IMR-90 (cell line): ENCODE results near the gene RDH11. TPM values are rescaled to one million over a fixed set of nuclear protein-coding genes. Genes with fewer than 3 reads are reported as not detected.
A peak's percentile ranks its signal among the peaks of the same experiment; 100 is the strongest.

ENCODE experiments used
- ATAC-seq: fragments of 200-7000 bp; cut with Tn5 transposase; 2 replicates; pipeline ENCODE4 v1.9.1; 2020; ENCODE audit warnings: low read depth, mild to moderate bottlenecking, moderate library complexity
- BruUV-seq: library from RNA; stranded (reverse); fragments of 400-500 nt; replicated peaks from 2 replicates; lab custom pipeline; 2021; lab: Mats Ljungman, UMichigan
- CTCF ChIA-PET: fragments of 300-600 bp; formaldehyde crosslinking; extraction: SDS; loops from one replicate; lab custom pipeline; 2021; ENCODE audit warnings: antibody characterized with exemption; lab: Yijun Ruan, JAX
- POLR2A ChIA-PET: fragments of 300-600 bp; sonication (Branson Sonifier 250); formaldehyde crosslinking; loops from one replicate; lab custom pipeline; 2022; ENCODE audit warnings: antibody characterized with exemption; ENCODE audit not compliant: unreplicated experiment; lab: Charles Lee
- DNase-seq: peaks from one replicate; pipeline ENCODE4 v3.0.0; 2013
- H2AFZ ChIP-seq: replicated peaks from 2 replicates; pipeline ENCODE3; 2013; ENCODE audit warnings: low read length, mild to moderate bottlenecking; ENCODE audit not compliant: poor library complexity
- H2AK5ac ChIP-seq: 2 replicates; pipeline ENCODE4 v1.6.1; 2013; ENCODE audit warnings: low read depth, low read length, inconsistent platforms
- H2AK9ac ChIP-seq: replicated peaks from 2 replicates; pipeline ENCODE3; 2013; ENCODE audit warnings: mild to moderate bottlenecking, low read depth, low read length, moderate library complexity; ENCODE audit not compliant: poor library complexity
- H2BK120ac ChIP-seq: 2 replicates; pipeline ENCODE4 v1.6.1; 2013; ENCODE audit warnings: low read depth, low read length, inconsistent platforms
- H2BK15ac ChIP-seq: 3 replicates; pipeline ENCODE4 v1.6.1; 2013; ENCODE audit warnings: low read depth, low read length, inconsistent platforms
- H2BK20ac ChIP-seq: 2 replicates; pipeline ENCODE4 v1.6.1; 2013; ENCODE audit warnings: low read depth, mild to moderate bottlenecking, inconsistent platforms, low read length, moderate library complexity
- H2BK5ac ChIP-seq: 2 replicates; pipeline ENCODE4 v1.6.1; 2013; ENCODE audit warnings: mild to moderate bottlenecking, low read depth, low read length, inconsistent platforms; ENCODE audit not compliant: poor library complexity, severe bottlenecking
- H3K14ac ChIP-seq: replicated peaks from 2 replicates; pipeline ENCODE4 v1.6.1; 2013; ENCODE audit warnings: low read depth, low read length, inconsistent platforms
- H3K18ac ChIP-seq: 2 replicates; pipeline ENCODE4 v1.6.1; 2013; ENCODE audit warnings: low read depth, low read length, control low read depth
- H3K23ac ChIP-seq: 2 replicates; pipeline ENCODE4 v1.6.1; 2013; ENCODE audit warnings: low read depth, low read length, inconsistent platforms
- H3K27ac ChIP-seq: 2 replicates; pipeline ENCODE4 v1.5.1; 2013; ENCODE audit warnings: mild to moderate bottlenecking, control low read depth, low read length; ENCODE audit not compliant: insufficient read depth
- H3K27me3 ChIP-seq: 2 replicates; pipeline ENCODE4 v1.6.1; 2013; ENCODE audit warnings: low read length; ENCODE audit not compliant: control insufficient read depth, insufficient read depth
- H3K36me3 ChIP-seq: 2 replicates; pipeline ENCODE4 v1.6.1; 2013; ENCODE audit warnings: low read length, mixed read lengths; ENCODE audit not compliant: control insufficient read depth, insufficient read depth
- H3K4ac ChIP-seq: 2 replicates; pipeline ENCODE4 v1.6.1; 2013; ENCODE audit warnings: low read depth, low read length, inconsistent platforms
- H3K4me1 ChIP-seq: 2 replicates; pipeline ENCODE4 v1.6.1; 2013; ENCODE audit warnings: low read length, mixed read lengths; ENCODE audit not compliant: control insufficient read depth, insufficient read depth
- H3K4me2 ChIP-seq: 2 replicates; pipeline ENCODE4 v1.6.1; 2013; ENCODE audit warnings: low read depth, mild to moderate bottlenecking, control low read depth, low read length, moderate library complexity
- H3K4me3 ChIP-seq: 2 replicates; pipeline ENCODE4 v1.5.1; 2013; ENCODE audit warnings: low read depth, mild to moderate bottlenecking, control low read depth, low read length, moderate library complexity; ENCODE audit not compliant: insufficient read depth
- H3K56ac ChIP-seq: 2 replicates; pipeline ENCODE4 v1.6.1; 2013; ENCODE audit warnings: low read length, inconsistent platforms; ENCODE audit not compliant: insufficient read depth; ENCODE audit errors: extremely low read depth
- H3K79me1 ChIP-seq, 2 experiments: 2 replicates each; pipeline ENCODE4 v1.6.1; 2013; ENCODE audit warnings: low read length in 2 of 2, inconsistent platforms in 1 of 2, low read depth in 1 of 2
- H3K9ac ChIP-seq: 2 replicates; pipeline ENCODE4 v1.6.1; 2013; ENCODE audit warnings: low read depth, low read length, control low read depth
- H3K9me1 ChIP-seq: 2 replicates; pipeline ENCODE4 v1.6.1; 2013; ENCODE audit warnings: low read length, inconsistent platforms; ENCODE audit not compliant: insufficient read depth
- H3K9me3 ChIP-seq: 2 replicates; pipeline ENCODE4 v1.6.1; 2013; ENCODE audit warnings: low read length; ENCODE audit not compliant: control insufficient read depth, insufficient read depth
- H4K20me1 ChIP-seq: 2 replicates; pipeline ENCODE4 v1.6.1; 2013; ENCODE audit warnings: low read length, inconsistent platforms; ENCODE audit not compliant: insufficient read depth
- H4K5ac ChIP-seq: 2 replicates; pipeline ENCODE4 v1.6.1; 2013; ENCODE audit warnings: mild to moderate bottlenecking, low read depth, low read length, control low read depth
- H4K8ac ChIP-seq, 2 experiments: 2 replicates each; pipeline ENCODE4 v1.6.1; 2013; ENCODE audit warnings: low read depth in 2 of 2, low read length in 2 of 2, control low read depth in 1 of 2, inconsistent platforms in 1 of 2
- H4K91ac ChIP-seq: 2 replicates; pipeline ENCODE4 v1.6.1; 2013; ENCODE audit warnings: low read depth, low read length, inconsistent platforms; ENCODE audit not compliant: insufficient read depth
- BHLHE40 ChIP-seq: fragments of 150-350 bp; IDR thresholded peaks from 2 replicates; pipeline ENCODE4 v1.6.1; 2016; ENCODE audit warnings: mild to moderate bottlenecking, low read depth, low read length
- CTCF ChIP-seq: conservative IDR thresholded peaks from 2 replicates; pipeline ENCODE4 v1.5.1; 2012; ENCODE audit warnings: mild to moderate bottlenecking, low read depth, low read length, improper control_type of control experiment
- ELK1 ChIP-seq: fragments of 150-350 bp; IDR thresholded peaks from 2 replicates; pipeline ENCODE4 v1.6.1; 2016; ENCODE audit warnings: low read depth, mild to moderate bottlenecking, low read length, moderate library complexity, borderline replicate concordance
- FOS ChIP-seq: fragments of 150-350 bp; IDR thresholded peaks from 2 replicates; pipeline ENCODE4 v1.6.1; 2016; ENCODE audit warnings: low read depth, low read length
- MXI1 ChIP-seq: IDR thresholded peaks from 2 replicates; pipeline ENCODE4 v1.6.1; 2012; ENCODE audit warnings: low read depth, mild to moderate bottlenecking, low read length, moderate library complexity, borderline replicate concordance
- RAD21 ChIP-seq: IDR thresholded peaks from 2 replicates; pipeline ENCODE4 v1.6.1; 2012; ENCODE audit warnings: low read length, improper control_type of control experiment
- SMC3 ChIP-seq: fragments of 150-350 bp; IDR thresholded peaks from 2 replicates; pipeline ENCODE4 v1.6.1; 2016; ENCODE audit warnings: low read depth, mild to moderate bottlenecking, antibody characterized with exemption, low read length, moderate library complexity
- USF2 ChIP-seq: fragments of 150-350 bp; IDR thresholded peaks from 2 replicates; pipeline ENCODE4 v1.6.1; 2017; ENCODE audit warnings: mild to moderate bottlenecking, antibody characterized with exemption, low read length, low read depth
- WGBS, 2 experiments: methylation state at CpG; one replicate each; pipeline versions ENCODE4 v1.1.5 to v1.1.7; 2013; ENCODE audit warnings: missing lambda C conversion rate in 2 of 2; ENCODE audit not compliant: insufficient read length in 1 of 2; ENCODE audit errors: extremely low coverage in 2 of 2; 5-methylcytosine and 5-hydroxymethylcytosine counted together
- dilution Hi-C: fragments of 300-500 bp; cut with HindIII; formaldehyde crosslinking; loops from one replicate; pipeline ENCODE4 v1.14.3; 2018; ENCODE audit warnings: low sequenced_read_pairs; ENCODE audit not compliant: unreplicated experiment
- in situ Hi-C: fragments of 300-500 bp; cut with MboI; formaldehyde crosslinking; loops from 3 replicates; pipeline ENCODE4 v1.14.3; 2019; ENCODE audit warnings: low sequenced_read_pairs, inconsistent platforms, mixed read lengths
- intact Hi-C: fragments of 100-400 bp; cut with micrococcal nuclease; formaldehyde crosslinking; loops from 2 replicates; pipeline ENCODE4 v1.10.0; 2022
- polyA plus RNA-seq, 3 experiments: library from polyadenylated mRNA; depleted of rRNA; stranded (reverse); fragments of >200 nt; gene quantifications; 2 replicates each; pipeline ENCODE4 v1.2.3, GENCODE V29; 2012; ENCODE audit warnings: low replicate concordance in 1 of 3
- total RNA-seq: library from RNA; depleted of rRNA; stranded (reverse); fragments of >200 nt; gene quantifications from 2 replicates; pipeline ENCODE4 v1.2.3, GENCODE V29; 2012

RDH11 gene
- total and polyA plus RNA-seq, 2 of the 4 experiments (the other 2 are of a cell fraction): 77.3 to 149 TPM

- Histone ChIP-seq H4K8ac (no peak overlapping the region), H3K27me3 (no peaks in the 10 kb centered on the region), H3K4me1 (peaks cover 5% of the 10 kb centered on the region), H2BK120ac (no peak overlapping the region), H3K9me3 (no peaks in the 10 kb centered on the region), H2BK20ac (no peak overlapping the region), H3K14ac (no peak overlapping the region), H4K5ac (no peak overlapping the region), H2BK5ac (no peak overlapping the region), H3K9ac (no peak overlapping the region), H3K4ac (no peak overlapping the region), H3K9me1 (0 out of 2 replicates have a peak, but pooled peaks cover 6% of the 10 kb centered on the region), H4K20me1 (peaks cover 51% of the 10 kb centered on the region), H2BK15ac (no peak overlapping the region), H3K56ac (no peak overlapping the region), H3K4me2 (no peak overlapping the region), H2AK5ac (no peak overlapping the region), H2AK9ac (no peak overlapping the region), H3K36me3 (no peaks in the 10 kb centered on the region), H3K27ac (no peak overlapping the region), H3K79me1 (peaks cover 2 to 60% of the 10 kb centered on the region in 2 experiments; a peak in 2 of 4 replicates), H4K91ac (no peak overlapping the region), H3K23ac (peak overlapping the region; percentile 39; the same call in 1 of the 2 replicates), H3K4me3 (no peak overlapping the region), H3K18ac (no peak overlapping the region), H2AFZ (no peak overlapping the region)
- ChIA-PET CTCF (interaction anchor here (0.6 to 3.4 kb wide), 6 partner anchors 13 to 84 kb away, joined by 3 to 18 read pairs (median 3); partner anchors contain the start of gene ARG2), POLR2A (no interaction called here)
- dilution Hi-C loops (no loop called here), intact Hi-C loops (loop anchor here (1.0 to 5.0 kb wide), 5 partner anchors 49 to 240 kb away; partner anchors contain the start of gene PIGH), in situ Hi-C loops (loop anchor here (5.0 kb wide), 1 partner anchor 45 kb away; no protein-coding TSS in a partner anchor)
- DNase-seq (peak; percentile 72), ATAC-seq (peak; percentile 89)
- BruUV-seq: no TSS peak
- TF ChIP-seq ELK1 (no peak), SMC3 (peak; percentile 94), CTCF (peak; percentile 84), USF2 (no peak), BHLHE40 (no peak), MXI1 (no peak), RAD21 (peak; percentile 88), FOS (no peak)
- no CpG with 5 or more reads among the region's 1 CpG for WGBS, 2 experiments
Measured at GRCh38 chr14:67666750-67667449, 28.7 kb downstream of the RDH11 start.
